Measurements from ENCODE around the gene KRAS. TPM values are rescaled to one million over a fixed set of nuclear protein-coding genes. Genes with fewer than 3 reads are reported as not detected.

Gene KRAS
- polyA plus RNA-seq, 1 donor (not counting 4 experiments of a cell fraction or from before 2014, with no cell fraction given) = 26.1 TPM

- no peak overlapping the region for H3K4me2 ChIP-seq (ENCODE audit: control insufficient read depth, extremely low read depth, insufficient read depth, low read depth, low read length)
- H3K27ac ChIP-seq (ENCODE audit: control insufficient read depth, insufficient read depth, low read length) = no peak overlapping the region
- dilution Hi-C loops (cut with MboI; ENCODE audit: extremely low pct_ligation_motif_present, low sequenced_read_pairs) = no loop called here
- no peak overlapping the region for H3K4me3 ChIP-seq (ENCODE audit: control insufficient read depth in 2 of 3, extremely low read depth in 1 of 3, insufficient read depth in 2 of 3, low read depth in 1 of 3, low read length in 3 of 3)
- H4K20me1 ChIP-seq (ENCODE audit: control insufficient read depth, extremely low read depth, insufficient read depth, low read length) = no peaks in the 10 kb centered on the region
- FAIRE-seq = no peak
- no peak for DNase-seq (ENCODE audit: low read depth, low spot score)
- peaks cover 1 to 3% of the 10 kb centered on the region in 2 experiments for H3K36me3 ChIP-seq (ENCODE audit: control insufficient read depth in 2 of 2, extremely low read depth in 1 of 2, insufficient read depth in 2 of 2, low read length in 2 of 2)
- no peaks in the 10 kb centered on the region for H3K27me3 ChIP-seq (ENCODE audit: control insufficient read depth, extremely low read depth, insufficient read depth, low read length)
- H3K79me2 ChIP-seq (ENCODE audit: control insufficient read depth, insufficient read depth, low read length) = peaks cover 55% of the 10 kb centered on the region
- H3K4me1 ChIP-seq (ENCODE audit: control insufficient read depth, extremely low read depth, insufficient read depth, low read length) = peaks cover 4% of the 10 kb centered on the region
- no peaks in the 10 kb centered on the region for H3K9me1 ChIP-seq (ENCODE audit: control insufficient read depth, extremely low read depth, insufficient read depth, low read length)
- H3K9ac ChIP-seq (ENCODE audit: control insufficient read depth, extremely low read depth, insufficient read depth, low read length) = no peak overlapping the region
- H2AFZ ChIP-seq (ENCODE audit: control insufficient read depth, low read length) = no peak overlapping the region
- no peak for TF ChIP-seq CTCF (optimal IDR thresholded peaks at IDR 0.05 in 1 of 3, IDR thresholded peaks at IDR 0.05 in 1 of 3, conservative IDR thresholded peaks at IDR 0.05 in 1 of 3; ENCODE audit: extremely low read depth in 1 of 3, insufficient read depth in 2 of 3, low read length in 3 of 3)
- TF ChIP-seq EZH2 (IDR thresholded peaks at IDR 0.05; ENCODE audit: low read length) = no peak
- no peaks in the 10 kb centered on the region for H3K9me3 ChIP-seq (ENCODE audit: control insufficient read depth, low read depth, low read length)
These were observed 2.0 kb downstream of the KRAS start for GRCh38 chr12:25248732-25249131.

- Histone ChIP-seq H3K4me3 (ENCODE audit: control insufficient read depth in 2 of 3, extremely low read depth in 1 of 3, insufficient read depth in 2 of 3, low read depth in 1 of 3, low read length in 3 of 3) (no peak overlapping the region), H3K9me1 (ENCODE audit: control insufficient read depth, extremely low read depth, insufficient read depth, low read length) (no peaks in the 10 kb centered on the region), H3K9ac (ENCODE audit: control insufficient read depth, extremely low read depth, insufficient read depth, low read length) (no peak overlapping the region), H3K27ac (ENCODE audit: control insufficient read depth, insufficient read depth, low read length) (no peak overlapping the region), H3K4me2 (ENCODE audit: control insufficient read depth, extremely low read depth, insufficient read depth, low read depth, low read length) (no peak overlapping the region), H3K27me3 (ENCODE audit: control insufficient read depth, extremely low read depth, insufficient read depth, low read length) (no peaks in the 10 kb centered on the region), H3K9me3 (ENCODE audit: control insufficient read depth, low read depth, low read length) (no peaks in the 10 kb centered on the region), H4K20me1 (ENCODE audit: control insufficient read depth, extremely low read depth, insufficient read depth, low read length) (no peaks in the 10 kb centered on the region), H3K79me2 (ENCODE audit: control insufficient read depth, insufficient read depth, low read length) (peaks cover 60% of the 10 kb centered on the region), H2AFZ (ENCODE audit: control insufficient read depth, low read length) (no peak overlapping the region), H3K36me3 (ENCODE audit: control insufficient read depth in 2 of 2, extremely low read depth in 1 of 2, insufficient read depth in 2 of 2, low read length in 2 of 2) (peaks cover 1 to 3% of the 10 kb centered on the region in 2 experiments), H3K4me1 (ENCODE audit: control insufficient read depth, extremely low read depth, insufficient read depth, low read length) (peaks cover 4% of the 10 kb centered on the region)
- no peak for TF ChIP-seq EZH2 (IDR thresholded peaks at IDR 0.05; ENCODE audit: low read length)
- FAIRE-seq (no peak), DNase-seq (ENCODE audit: low read depth, low spot score) (no peak)
- dilution Hi-C loops (cut with MboI; ENCODE audit: extremely low pct_ligation_motif_present, low sequenced_read_pairs) = no loop called here
These were observed 2.6 kb downstream of the KRAS start for GRCh38 chr12:25248137-25248536.

- Histone ChIP-seq H3K36me3 (ENCODE audit: control insufficient read depth in 2 of 2, extremely low read depth in 1 of 2, insufficient read depth in 2 of 2, low read length in 2 of 2) (peaks cover 1 to 3% of the 10 kb centered on the region in 2 experiments), H3K27me3 (ENCODE audit: control insufficient read depth, extremely low read depth, insufficient read depth, low read length) (no peaks in the 10 kb centered on the region), H2AFZ (ENCODE audit: control insufficient read depth, low read length) (no peak overlapping the region), H3K4me1 (ENCODE audit: control insufficient read depth, extremely low read depth, insufficient read depth, low read length) (peaks cover 4% of the 10 kb centered on the region), H4K20me1 (ENCODE audit: control insufficient read depth, extremely low read depth, insufficient read depth, low read length) (no peaks in the 10 kb centered on the region), H3K9ac (ENCODE audit: control insufficient read depth, extremely low read depth, insufficient read depth, low read length) (no peak overlapping the region), H3K4me2 (ENCODE audit: control insufficient read depth, extremely low read depth, insufficient read depth, low read depth, low read length) (no peak overlapping the region), H3K79me2 (ENCODE audit: control insufficient read depth, insufficient read depth, low read length) (peaks cover 64% of the 10 kb centered on the region), H3K4me3 (ENCODE audit: control insufficient read depth in 2 of 3, extremely low read depth in 1 of 3, insufficient read depth in 2 of 3, low read depth in 1 of 3, low read length in 3 of 3) (no peak overlapping the region), H3K9me3 (ENCODE audit: control insufficient read depth, low read depth, low read length) (no peaks in the 10 kb centered on the region), H3K9me1 (ENCODE audit: control insufficient read depth, extremely low read depth, insufficient read depth, low read length) (no peaks in the 10 kb centered on the region), H3K27ac (ENCODE audit: control insufficient read depth, insufficient read depth, low read length) (no peak overlapping the region)
- FAIRE-seq (no peak), DNase-seq (ENCODE audit: low read depth, low spot score) (no peak)
- TF ChIP-seq CTCF (optimal IDR thresholded peaks at IDR 0.05 in 1 of 3, IDR thresholded peaks at IDR 0.05 in 1 of 3, conservative IDR thresholded peaks at IDR 0.05 in 1 of 3; ENCODE audit: extremely low read depth in 1 of 3, insufficient read depth in 2 of 3, low read length in 3 of 3) (no peak), EZH2 (IDR thresholded peaks at IDR 0.05; ENCODE audit: low read length) (no peak)
- dilution Hi-C loops (cut with MboI; ENCODE audit: extremely low pct_ligation_motif_present, low sequenced_read_pairs) = no loop called here
These were observed 5.2 kb downstream of the KRAS start for GRCh38 chr12:25245491-25245890.
